ENCODE results near the gene KY. TPM values are rescaled to one million over a fixed set of nuclear protein-coding genes. Genes with fewer than 3 reads are reported as not detected.

The KY gene
- total RNA-seq, 1 donor from 2014 or later = 0.12 TPM

DNA sequence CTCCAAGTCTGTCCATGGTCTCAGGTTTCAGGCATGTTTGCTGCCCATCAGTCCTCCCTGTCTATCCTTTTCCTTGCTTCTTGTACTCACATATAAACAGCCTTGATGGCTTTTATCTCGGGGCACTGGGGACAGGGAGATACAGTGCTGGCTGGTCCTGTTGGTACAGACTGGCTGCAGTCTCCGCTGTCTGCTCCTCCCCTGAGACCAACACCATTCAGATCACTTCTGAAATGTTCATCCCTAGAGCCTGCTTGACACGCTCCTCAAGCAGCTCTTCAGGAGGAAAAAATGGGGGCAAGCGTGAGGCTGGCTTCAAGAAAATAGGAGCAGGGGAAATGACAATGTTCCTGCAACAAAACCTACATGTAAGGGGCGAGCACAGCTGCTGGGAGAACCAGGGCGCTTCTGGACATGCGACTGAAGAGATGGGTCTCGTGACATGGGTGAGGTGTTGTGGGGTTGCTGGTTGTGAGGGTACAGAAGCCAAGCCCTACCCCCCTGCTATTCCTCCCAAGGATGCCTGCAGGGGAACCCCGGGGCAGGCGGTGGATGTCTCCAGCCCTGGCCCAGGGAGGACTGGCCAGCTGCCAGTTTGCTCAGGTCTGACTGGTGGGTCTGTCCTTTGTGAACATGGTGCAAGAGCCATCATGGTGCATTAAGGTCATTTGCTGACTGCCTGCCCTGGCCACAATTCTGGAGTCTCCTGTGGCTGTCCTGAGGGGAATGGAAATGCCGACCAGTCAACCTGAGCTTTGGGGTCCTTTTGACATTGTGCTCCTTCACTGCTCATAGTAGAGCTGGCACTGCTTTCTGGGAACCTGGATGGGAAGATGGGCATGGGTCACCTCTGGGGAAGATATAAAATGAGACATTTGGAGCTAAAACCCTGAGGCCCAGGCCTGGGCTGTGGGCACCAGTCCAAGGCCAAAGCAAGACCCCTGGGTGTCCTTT lies 40.1 kb downstream of the KY start:
- Mint-ChIP-seq H3K27ac (ENCODE audit: unreplicated experiment) (no peak overlapping the region), H3K27me3 (ENCODE audit: low read depth) (peaks cover 16% of the 10 kb centered on the region), H3K4me1 (ENCODE audit: low read depth) (no peaks in the 10 kb centered on the region), H3K9me3 (ENCODE audit: low read depth) (no peaks in the 10 kb centered on the region), H3K36me3 (ENCODE audit: low read depth) (no peaks in the 10 kb centered on the region), H3K4me3 (ENCODE audit: unreplicated experiment) (no peak overlapping the region)
- TF ChIP-seq, protein P1, sequence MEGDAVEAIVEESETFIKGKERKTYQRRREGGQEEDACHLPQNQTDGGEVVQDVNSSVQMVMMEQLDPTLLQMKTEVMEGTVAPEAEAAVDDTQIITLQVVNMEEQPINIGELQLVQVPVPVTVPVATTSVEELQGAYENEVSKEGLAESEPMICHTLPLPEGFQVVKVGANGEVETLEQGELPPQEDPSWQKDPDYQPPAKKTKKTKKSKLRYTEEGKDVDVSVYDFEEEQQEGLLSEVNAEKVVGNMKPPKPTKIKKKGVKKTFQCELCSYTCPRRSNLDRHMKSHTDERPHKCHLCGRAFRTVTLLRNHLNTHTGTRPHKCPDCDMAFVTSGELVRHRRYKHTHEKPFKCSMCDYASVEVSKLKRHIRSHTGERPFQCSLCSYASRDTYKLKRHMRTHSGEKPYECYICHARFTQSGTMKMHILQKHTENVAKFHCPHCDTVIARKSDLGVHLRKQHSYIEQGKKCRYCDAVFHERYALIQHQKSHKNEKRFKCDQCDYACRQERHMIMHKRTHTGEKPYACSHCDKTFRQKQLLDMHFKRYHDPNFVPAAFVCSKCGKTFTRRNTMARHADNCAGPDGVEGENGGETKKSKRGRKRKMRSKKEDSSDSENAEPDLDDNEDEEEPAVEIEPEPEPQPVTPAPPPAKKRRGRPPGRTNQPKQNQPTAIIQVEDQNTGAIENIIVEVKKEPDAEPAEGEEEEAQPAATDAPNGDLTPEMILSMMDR (IDR thresholded peaks at IDR 0.05) = no peak
- no peak for DNase-seq (ENCODE audit: low spot score)

DNA sequence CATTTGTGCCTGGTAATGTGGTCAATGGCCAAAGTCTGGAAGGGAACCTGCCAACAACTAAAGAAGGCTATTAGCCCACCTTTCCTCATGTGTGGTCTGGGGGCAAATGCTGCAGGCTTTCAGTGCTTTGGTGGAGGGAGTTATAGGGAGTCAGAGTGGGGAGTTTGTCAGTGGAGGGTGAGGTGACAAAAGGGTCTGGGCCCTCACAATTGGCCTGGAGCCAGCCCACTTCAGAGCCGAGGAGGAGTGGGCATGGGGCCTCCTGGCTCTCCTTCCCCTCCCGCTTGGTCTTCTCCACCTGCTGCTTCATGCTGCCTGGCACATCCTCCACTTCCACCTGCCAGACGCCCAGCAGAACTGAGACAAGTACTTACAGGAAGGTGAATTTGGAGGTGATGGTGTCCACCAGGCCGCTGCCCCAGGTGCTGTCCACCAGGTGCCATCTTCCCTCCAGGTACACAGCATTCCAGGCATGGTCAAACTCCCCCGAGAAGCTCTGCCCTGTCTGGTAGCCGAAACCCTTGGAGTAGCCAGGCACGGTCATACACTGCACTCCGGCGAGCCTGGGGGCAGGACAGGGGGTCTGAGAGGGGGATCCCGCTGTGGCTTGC lies 40.9 kb downstream of the KY start:
- H3K27me3 Mint-ChIP-seq (ENCODE audit: low read depth) = peaks cover 22% of the 10 kb centered on the region
- DNase-seq (ENCODE audit: low spot score) = peak; percentile 67
- H3K4me1 Mint-ChIP-seq (ENCODE audit: low read depth) = no peaks in the 10 kb centered on the region
- H3K9me3 Mint-ChIP-seq (ENCODE audit: low read depth) = no peaks in the 10 kb centered on the region
- H3K27ac Mint-ChIP-seq (ENCODE audit: unreplicated experiment) = no peak overlapping the region
- no peak overlapping the region for H3K4me3 Mint-ChIP-seq (ENCODE audit: unreplicated experiment)
- H3K36me3 Mint-ChIP-seq (ENCODE audit: low read depth) = no peaks in the 10 kb centered on the region
- TF ChIP-seq, protein P1 (IDR thresholded peaks at IDR 0.05) = no peak

DNA sequence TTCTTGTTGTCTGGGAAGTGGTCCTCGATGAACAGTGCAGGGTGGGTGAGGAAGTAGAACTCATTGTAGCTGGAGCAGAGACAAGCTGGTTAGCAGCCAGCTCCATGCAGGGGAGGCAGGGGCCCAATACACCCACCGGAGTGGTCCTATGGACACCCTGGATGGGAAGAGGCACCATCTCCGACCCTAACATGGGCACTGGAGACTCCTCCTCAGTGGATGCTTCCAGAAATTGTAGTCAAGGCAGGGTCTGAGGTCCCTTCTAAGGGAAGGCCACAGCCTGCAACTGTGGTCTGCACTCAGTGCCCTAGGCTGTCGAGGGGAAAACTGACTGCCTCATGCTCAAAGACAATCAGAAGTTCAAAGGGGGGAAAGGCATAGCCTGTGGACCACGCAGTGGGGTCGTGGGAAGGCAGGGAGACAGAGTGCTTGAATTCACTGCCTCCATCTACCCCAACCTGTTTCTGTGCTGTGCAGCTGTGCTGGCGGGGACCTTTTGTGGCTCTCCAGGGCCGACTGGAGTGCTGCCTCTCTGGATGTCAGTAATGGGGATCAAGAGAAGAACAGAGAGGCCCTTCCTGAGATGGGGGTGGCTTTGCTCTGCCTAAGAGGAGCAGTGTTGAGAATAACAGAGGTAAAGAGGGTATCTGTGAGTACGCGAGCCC lies 41.9 kb downstream of the KY start:
- no peaks in the 10 kb centered on the region for H3K4me1 Mint-ChIP-seq (ENCODE audit: low read depth)
- H3K27me3 Mint-ChIP-seq (ENCODE audit: low read depth) = peaks cover 22% of the 10 kb centered on the region
- no peak overlapping the region for H3K27ac Mint-ChIP-seq (ENCODE audit: unreplicated experiment)
- DNase-seq (ENCODE audit: low spot score) = no peak
- H3K9me3 Mint-ChIP-seq (ENCODE audit: low read depth) = no peaks in the 10 kb centered on the region
- no peak overlapping the region for H3K4me3 Mint-ChIP-seq (ENCODE audit: unreplicated experiment)
- TF ChIP-seq, protein P1 (IDR thresholded peaks at IDR 0.05) = no peak
- H3K36me3 Mint-ChIP-seq (ENCODE audit: low read depth) = no peaks in the 10 kb centered on the region

DNA sequence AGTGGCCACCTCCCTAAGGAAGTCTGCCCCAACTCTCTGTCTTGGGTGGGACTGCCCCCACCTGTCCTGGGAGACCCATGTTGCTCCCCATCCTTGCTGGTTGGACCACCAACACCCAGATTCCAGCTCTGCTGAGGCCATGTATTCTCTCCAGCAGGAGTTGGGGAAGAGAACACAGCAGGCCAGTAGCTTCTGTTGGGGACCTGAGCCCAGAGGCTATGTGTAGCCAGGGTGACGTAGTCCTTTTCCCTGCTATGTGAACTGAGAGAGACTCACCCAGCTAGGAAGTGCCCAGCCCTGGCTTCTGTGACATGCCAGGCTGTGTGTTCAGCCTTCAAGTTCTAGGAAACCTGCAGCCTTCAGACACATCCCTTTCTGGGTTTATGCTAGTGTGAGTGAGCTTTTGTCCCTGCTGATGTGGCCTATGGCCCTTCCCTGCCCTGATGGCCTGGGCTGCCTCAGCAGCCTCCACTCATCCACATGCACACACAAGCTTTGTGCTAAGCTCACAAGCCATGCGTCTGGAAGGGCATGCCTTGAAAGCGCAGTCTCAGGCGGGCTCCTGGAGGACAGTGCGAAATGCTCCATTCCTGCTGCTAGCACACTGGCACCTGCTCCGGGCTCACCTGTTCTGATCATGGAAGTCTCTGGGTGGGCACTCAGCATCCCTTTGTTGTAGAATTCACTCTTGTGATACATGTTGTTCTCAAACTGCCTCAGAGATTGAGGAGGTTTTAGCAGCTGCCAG lies 42.6 kb downstream of the KY start:
- no peak overlapping the region for H3K27ac Mint-ChIP-seq (ENCODE audit: unreplicated experiment)
- H3K4me3 Mint-ChIP-seq (ENCODE audit: unreplicated experiment) = no peak overlapping the region
- TF ChIP-seq, protein P1 (IDR thresholded peaks at IDR 0.05) = no peak
- DNase-seq (ENCODE audit: low spot score) = peak; percentile 61
- H3K36me3 Mint-ChIP-seq (ENCODE audit: low read depth) = no peaks in the 10 kb centered on the region
- H3K4me1 Mint-ChIP-seq (ENCODE audit: low read depth) = no peaks in the 10 kb centered on the region
- H3K9me3 Mint-ChIP-seq (ENCODE audit: low read depth) = no peaks in the 10 kb centered on the region
- peaks cover 22% of the 10 kb centered on the region for H3K27me3 Mint-ChIP-seq (ENCODE audit: low read depth)
